HTERT RPE-1 (cell line): ENCODE measurements around the gene KLHL35.

Source experiments
- in situ Hi-C: fragments of 300-500 bp; cut with MboI; formaldehyde crosslinking; loops from 4 replicates; pipeline ENCODE4 v1.14.3; 2020; ENCODE audit warnings: low sequenced_read_pairs

KLHL35 gene

GRCh38 chr11:75442161-75442885 lies 9.3 kb upstream of the KLHL35 start:
- in situ Hi-C loops = loop anchor here (25.0 kb wide), 1 partner anchor 95 kb away; the partner anchor contains the start of gene GDPD5

GRCh38 chr11:75441804-75442132 lies 8.8 kb upstream of the KLHL35 start:
- in situ Hi-C loops = loop anchor here (25.0 kb wide), 1 partner anchor 96 kb away; the partner anchor contains the start of gene GDPD5

GRCh38 chr11:75440960-75441803 lies 8.2 kb upstream of the KLHL35 start:
- in situ Hi-C loops = loop anchor here (25.0 kb wide), 1 partner anchor 96 kb away; the partner anchor contains the start of gene GDPD5

- in situ Hi-C loops = loop anchor here (25.0 kb wide), 1 partner anchor 98 kb away; the partner anchor contains the start of gene GDPD5
Measured at GRCh38 chr11:75439495-75440120, 6.6 kb upstream of the KLHL35 start.

- in situ Hi-C loops = loop anchor here (25.0 kb wide), 1 partner anchor 98 kb away; the partner anchor contains the start of gene GDPD5
Measured at GRCh38 chr11:75439026-75439425, 6.0 kb upstream of the KLHL35 start.

- in situ Hi-C loops = loop anchor here (25.0 kb wide), 1 partner anchor 99 kb away; the partner anchor contains the start of gene GDPD5
Measured at GRCh38 chr11:75437966-75438659, 5.1 kb upstream of the KLHL35 start.

GRCh38 chr11:75436806-75437205 lies 3.8 kb upstream of the KLHL35 start:
- in situ Hi-C loops = loop anchor here (25.0 kb wide), 1 partner anchor 100 kb away; the partner anchor contains the start of gene GDPD5

- in situ Hi-C loops = loop anchor here (25.0 kb wide), 1 partner anchor 102 kb away; the partner anchor contains the start of gene GDPD5
Measured at GRCh38 chr11:75435571-75435925, 2.5 kb upstream of the KLHL35 start.

GRCh38 chr11:75434886-75435570 lies 2.0 kb upstream of the KLHL35 start:
- in situ Hi-C loops = loop anchor here (25.0 kb wide), 1 partner anchor 102 kb away; the partner anchor contains the start of gene GDPD5

GRCh38 chr11:75434051-75434450 lies 1.0 kb upstream of the KLHL35 start:
- in situ Hi-C loops = loop anchor here (25.0 kb wide), 1 partner anchor 103 kb away; the partner anchor contains the start of gene GDPD5

- in situ Hi-C loops = loop anchor here (25.0 kb wide), 1 partner anchor 104 kb away; the partner anchor contains the start of gene GDPD5
Measured at GRCh38 chr11:75433443-75433842, 440 bp upstream of the KLHL35 start.

GRCh38 chr11:75431533-75432525 lies 1.2 kb downstream of the KLHL35 start:
- in situ Hi-C loops = loop anchor here (25.0 kb wide), 1 partner anchor 105 kb away; the partner anchor contains the start of gene GDPD5

- in situ Hi-C loops = loop anchor here (25.0 kb wide), 1 partner anchor 106 kb away; the partner anchor contains the start of gene GDPD5
Measured at GRCh38 chr11:75430714-75431532, 2.1 kb downstream of the KLHL35 start.

GRCh38 chr11:75429902-75430713 lies 2.9 kb downstream of the KLHL35 start:
- in situ Hi-C loops = loop anchor here (25.0 kb wide), 1 partner anchor 107 kb away; the partner anchor contains the start of gene GDPD5

GRCh38 chr11:75429641-75429901 lies 3.4 kb downstream of the KLHL35 start:
- in situ Hi-C loops = loop anchor here (25.0 kb wide), 1 partner anchor 108 kb away; the partner anchor contains the start of gene GDPD5

GRCh38 chr11:75428989-75429640 lies 3.9 kb downstream of the KLHL35 start:
- in situ Hi-C loops = loop anchor here (25.0 kb wide), 1 partner anchor 108 kb away; the partner anchor contains the start of gene GDPD5
